ENCODE data around the gene CLIC3.

DNA sequence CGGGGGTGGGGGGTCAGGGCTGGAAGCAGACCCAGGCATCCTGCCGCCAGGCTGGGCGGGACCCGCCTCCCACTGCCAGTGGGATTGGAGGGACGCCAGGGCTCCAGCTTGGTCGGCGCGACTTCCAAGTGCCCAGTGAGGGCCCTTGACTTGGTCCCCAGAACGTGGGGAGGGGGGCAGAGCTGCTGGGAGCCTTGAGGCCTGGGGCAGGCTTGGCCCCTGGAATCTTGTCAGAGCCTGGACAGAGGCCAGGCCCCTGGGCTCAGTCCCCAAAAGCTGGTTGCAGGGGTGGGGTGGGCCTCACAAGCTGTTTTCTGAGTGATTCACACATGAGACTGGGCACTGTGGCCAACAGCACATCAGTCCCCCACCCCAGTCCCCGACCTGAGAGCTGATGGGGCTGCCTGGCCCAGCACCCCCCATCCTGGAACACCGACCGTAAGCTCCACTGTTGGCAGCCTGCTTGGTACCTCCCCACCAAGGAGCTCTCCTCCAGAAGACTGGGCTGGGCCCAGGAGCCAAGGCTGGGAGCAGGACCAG, 526 bp downstream of the CLIC3 start:
- TF ChIP-seq YY1 (IDR thresholded peaks at IDR 0.05; ENCODE audit: insufficient read depth, insufficient read length) = no peak
- no peak for TF ChIP-seq SUZ12 (IDR thresholded peaks at IDR 0.05; ENCODE audit: extremely low read depth, insufficient read depth, insufficient read length)
